Fibroblast of pulmonary artery (primary cell): ENCODE data around the gene RCOR3.
A peak's percentile ranks its signal among the peaks of the same experiment; 100 is the strongest.
"Not testable (repeated sequence)": the region's sequence is repeated elsewhere in the genome, so short reads cannot be mapped to it uniquely, and the experiment has no call there.

Experiments used
- DNase-seq: peaks from one replicate; pipeline ENCODE4 v3.0.0-alpha.2; 2010; ENCODE audit warnings: low read depth
- H3K4me3 ChIP-seq: replicated peaks from 2 replicates; pipeline ENCODE4 v1.5.1; 2011; ENCODE audit warnings: low read depth, mild to moderate bottlenecking, control low read depth, low read length, moderate library complexity
- CTCF ChIP-seq: IDR thresholded peaks from 2 replicates; pipeline ENCODE4 v1.5.1; 2011; ENCODE audit warnings: mild to moderate bottlenecking, control low read depth, low read length, inconsistent platforms; ENCODE audit errors: missing control alignments

The RCOR3 gene

GRCh38 chr1:211229365-211229759 lies 29.8 kb upstream of the RCOR3 start:
- DNase-seq: no peak
- no peak for TF ChIP-seq CTCF
- no peak overlapping the region for H3K4me3 ChIP-seq

- no peak for DNase-seq
- H3K4me3 ChIP-seq: no peak overlapping the region
- no peak for TF ChIP-seq CTCF
These were observed 27.3 kb upstream of the RCOR3 start for GRCh38 chr1:211231873-211232272.

DNA sequence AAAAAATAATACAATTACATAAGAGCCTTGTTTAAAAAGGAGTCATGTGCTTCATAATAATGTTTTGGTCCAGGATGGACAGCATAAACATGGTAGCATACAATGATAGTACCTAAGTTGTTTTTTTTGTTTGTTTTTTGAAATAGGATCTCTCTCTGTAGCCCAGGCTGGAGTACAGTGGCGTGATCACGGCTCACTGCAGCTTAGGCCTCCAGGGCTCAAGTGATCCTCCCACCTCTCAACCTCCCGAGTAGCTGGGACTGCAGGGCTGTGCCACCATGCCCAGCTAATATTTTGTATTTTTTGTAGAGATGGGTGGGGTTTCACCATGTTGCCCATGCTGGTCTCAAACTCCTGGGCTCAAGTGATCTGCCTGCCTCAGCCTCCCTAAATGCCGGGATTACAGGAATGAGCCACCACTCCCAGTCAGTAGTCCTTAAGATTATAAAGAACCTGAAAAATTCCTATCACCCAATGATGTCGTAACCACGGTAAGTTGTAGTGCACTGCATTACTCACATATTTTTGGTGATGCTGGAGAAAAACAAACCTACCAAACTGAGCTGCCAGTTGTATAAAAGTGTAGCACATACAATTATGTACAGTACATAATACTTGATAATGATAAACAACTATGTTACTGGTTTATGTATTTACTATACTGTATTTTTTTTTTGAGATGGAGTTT lies 22.4 kb upstream of the RCOR3 start:
- peak; percentile 31 for DNase-seq
- TF ChIP-seq CTCF: no peak

GRCh38 chr1:211237579-211237978 lies 21.6 kb upstream of the RCOR3 start:
- no peak overlapping the region for H3K4me3 ChIP-seq
- no peak for TF ChIP-seq CTCF
- DNase-seq: no peak

More for the DNA sequence above, 22.4 kb upstream of the RCOR3 start:
- no peak overlapping the region for H3K4me3 ChIP-seq

DNA sequence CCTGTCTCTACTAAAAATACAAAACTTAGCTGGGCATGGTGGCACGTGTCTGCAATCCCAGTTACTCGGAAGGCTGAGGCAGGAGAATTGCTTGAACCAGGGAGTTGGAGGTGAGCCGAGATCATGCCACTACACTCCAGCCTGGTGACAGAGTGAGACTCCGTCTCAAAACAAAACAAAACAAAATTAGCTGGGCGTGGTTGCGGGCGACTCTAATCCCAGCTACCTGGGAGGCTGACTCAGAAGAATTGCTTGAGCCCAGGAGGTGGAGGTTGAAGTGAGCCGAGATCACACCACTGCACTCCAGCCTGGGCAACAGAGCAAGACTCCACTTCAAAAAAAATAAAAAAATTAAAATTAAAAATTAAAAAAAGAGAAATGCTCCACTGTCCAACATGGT lies 18.6 kb upstream of the RCOR3 start:
- not testable (repeated sequence) for H3K4me3 ChIP-seq, DNase-seq

DNA sequence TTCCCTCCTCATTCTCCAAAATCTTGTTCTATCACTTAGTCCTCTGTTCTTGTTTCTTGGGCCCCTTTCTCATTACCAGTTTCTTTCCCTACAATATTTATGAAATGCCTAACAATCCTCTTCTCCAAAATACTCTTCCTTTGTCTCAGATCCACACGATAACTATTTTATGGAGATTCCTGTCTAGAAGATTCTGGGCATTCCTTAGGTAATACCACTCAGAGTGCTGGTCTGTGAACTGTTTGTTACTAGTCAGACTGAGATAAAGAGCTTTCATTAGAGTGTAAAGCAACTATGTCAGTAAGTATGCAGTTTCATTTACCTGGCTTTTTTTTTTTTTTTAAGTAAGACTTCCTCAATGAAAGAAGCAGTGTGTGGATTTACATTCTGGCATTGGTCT lies 18.1 kb upstream of the RCOR3 start:
- TF ChIP-seq CTCF: no peak
- no peak for DNase-seq
- no peak overlapping the region for H3K4me3 ChIP-seq

DNA sequence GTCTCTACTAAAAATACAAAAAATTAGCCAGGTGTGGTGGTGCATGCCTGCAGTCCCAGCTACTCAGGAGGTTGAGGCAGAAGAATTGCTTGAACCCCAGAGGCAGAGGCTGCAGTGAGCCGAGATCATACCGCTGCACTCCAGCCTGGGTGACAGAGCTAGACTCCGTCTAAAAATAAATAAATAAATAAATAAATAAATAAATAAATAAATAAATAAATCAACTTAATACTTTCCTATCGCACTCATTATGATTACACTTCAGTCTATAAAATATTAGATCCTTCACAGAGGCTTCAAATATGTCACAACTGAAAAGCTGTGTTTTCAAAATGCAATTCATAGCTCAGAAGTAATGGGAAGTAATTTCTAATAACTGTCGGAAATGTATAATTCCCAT lies 15.5 kb upstream of the RCOR3 start:
- DNase-seq, H3K4me3 ChIP-seq: not testable (repeated sequence)

DNA sequence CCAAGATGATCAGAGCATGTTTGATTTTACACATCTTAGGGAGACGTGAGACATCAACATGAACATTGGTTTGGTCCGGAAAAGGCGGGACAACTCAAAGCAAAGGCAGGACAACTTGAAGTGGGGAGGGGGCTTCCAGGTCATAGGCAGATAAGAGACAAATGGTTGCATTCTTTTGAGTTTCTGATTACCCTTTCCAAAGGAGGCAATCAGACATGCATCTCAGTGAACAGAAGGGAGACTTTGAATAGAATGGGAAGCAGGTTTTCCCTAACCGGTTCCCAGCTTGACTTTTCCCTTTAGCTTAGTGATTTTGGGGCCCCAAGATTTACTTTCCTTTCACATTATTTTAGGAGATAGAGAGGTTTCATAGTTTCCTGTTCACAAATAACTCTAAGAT lies 12.6 kb upstream of the RCOR3 start:
- DNase-seq, H3K4me3 ChIP-seq: not testable (repeated sequence)

- H3K4me3 ChIP-seq: no peak overlapping the region
- TF ChIP-seq CTCF: no peak
- DNase-seq: peak; percentile 7
These were observed 11.2 kb upstream of the RCOR3 start for GRCh38 chr1:211247921-211248320.

DNA sequence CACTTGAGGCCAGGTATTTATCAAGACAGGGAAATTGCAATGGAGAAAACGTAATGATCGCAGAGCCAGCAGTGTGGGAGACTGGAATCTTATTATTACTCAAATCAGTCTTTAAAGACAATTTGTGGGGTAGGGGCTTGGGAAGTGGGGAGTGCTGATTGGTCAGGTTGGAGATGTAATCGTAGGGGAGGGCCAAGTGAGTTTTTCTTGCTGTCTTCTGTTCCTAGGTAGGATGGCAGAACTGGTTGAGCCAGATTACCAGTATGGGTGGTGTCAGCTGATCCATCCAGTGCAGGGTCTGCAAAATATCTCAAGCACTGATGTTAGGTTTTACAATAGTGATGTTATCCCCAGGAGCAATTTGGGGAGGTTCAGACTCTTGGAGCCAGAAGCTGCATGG lies 9.6 kb upstream of the RCOR3 start:
- H3K4me3 ChIP-seq, DNase-seq: not testable (repeated sequence)
